HCT116 (cell line): Measurements from ENCODE around the gene GTF3C4. TPM values are rescaled to one million over a fixed set of nuclear protein-coding genes. Genes with fewer than 3 reads are reported as not detected.

ENCODE experiments used
- ATAC-seq: fragments of 200-7000 bp; cut with Tn5 transposase; 2 replicates; pipeline ENCODE4 v1.9.1; 2020; ENCODE audit warnings: mild to moderate bottlenecking, moderate library complexity
- BruUV-seq: library from RNA; stranded (reverse); fragments of 400-500 nt; replicated peaks from 2 replicates; lab custom pipeline; 2021; lab: Mats Ljungman, UMichigan
- CTCF ChIA-PET: fragments of 300-600 bp; sonication (Branson Sonifier 250); formaldehyde crosslinking; loops from one replicate; lab custom pipeline; 2021; ENCODE audit warnings: antibody characterized with exemption; lab: Charles Lee
- POLR2A ChIA-PET: fragments of 300-600, 350-600 bp; sonication (Branson Sonifier 250); formaldehyde crosslinking; loops from one replicate; lab custom pipeline; 2021; ENCODE audit warnings: antibody characterized with exemption; lab: Charles Lee
- RAD21 ChIA-PET, 2 experiments: fragments of 300-600 bp; sonication (Branson Sonifier 250); formaldehyde crosslinking; loops; one replicate each; lab custom pipeline; 2023; ENCODE audit warnings: low total read pairs in 2 of 2; ENCODE audit not compliant: uncharacterized antibody in 2 of 2, unreplicated experiment in 2 of 2, low non-redundant PET in 1 of 2; lab: Charles Lee
- DNase-seq: peaks from one replicate; pipeline ENCODE4 v3.0.0-alpha.2; 2010; ENCODE audit warnings: low read depth, low spot score
- H2AFZ ChIP-seq: fragments of 200-600 bp; shearing (Covaris generic), sonication (generic); 2 replicates; pipeline ENCODE4 v1.6.1; 2017; ENCODE audit warnings: low read depth, mixed run types, mixed read lengths, antibody characterized with exemption, low read length; ENCODE audit not compliant: poor library complexity, severe bottlenecking
- H3K27ac ChIP-seq: 2 replicates; pipeline ENCODE4 v1.5.1; 2012; ENCODE audit warnings: low read depth, low read length
- H3K27me3 ChIP-seq: fragments of 200-600 bp; sonication (generic); 2 replicates; pipeline ENCODE4 v1.6.1; 2016; ENCODE audit warnings: mixed run types, low read length, mixed read lengths; ENCODE audit not compliant: insufficient read depth
- H3K36me3 ChIP-seq, 2 experiments: fragments of 200-500 bp in 1 of 2; fragments of 200-600 bp in 1 of 2; sonication (Bioruptor generic) in 1 of 2; sonication (generic) in 1 of 2; 2 replicates each; pipeline versions ENCODE4 v1.5.1 to v1.6.1; 2014 to 2016; ENCODE audit warnings: low read length in 2 of 2, inconsistent platforms in 1 of 2, mixed read lengths in 1 of 2, mixed run types in 1 of 2; ENCODE audit not compliant: insufficient read depth in 2 of 2, control insufficient read depth in 1 of 2
- H3K4me1 ChIP-seq, 2 experiments: fragments of 200-600 bp in 1 of 2; sonication (generic) in 1 of 2; 2 replicates each; pipeline versions ENCODE4 v1.5.1 to v1.6.1; 2012 to 2017; ENCODE audit warnings: low read length in 2 of 2, inconsistent platforms in 1 of 2, mild to moderate bottlenecking in 1 of 2, mixed read lengths in 1 of 2, mixed run types in 1 of 2, moderate library complexity in 1 of 2; ENCODE audit not compliant: insufficient read depth in 2 of 2, control insufficient read depth in 1 of 2
- H3K4me2 ChIP-seq: fragments of 200-600 bp; sonication (generic); 2 replicates; pipeline ENCODE4 v1.6.1; 2017; ENCODE audit warnings: mixed run types, low read length, mixed read lengths
- H3K4me3 ChIP-seq, 2 experiments: fragments of 200-600 bp in 1 of 2; sonication (generic) in 1 of 2; replicated peaks in 1 of 2; 2 replicates each; pipeline ENCODE4 v1.5.1; 2011 to 2016; ENCODE audit warnings: low read length in 2 of 2, control low read depth in 1 of 2, low read depth in 1 of 2, mild to moderate bottlenecking in 1 of 2, mixed read lengths in 1 of 2, mixed run types in 1 of 2
- H3K79me2 ChIP-seq: fragments of 200-600 bp; sonication (generic); 2 replicates; pipeline ENCODE4 v1.6.1; 2017; ENCODE audit warnings: mild to moderate bottlenecking, mixed run types, low read length, moderate library complexity, mixed read lengths; ENCODE audit not compliant: insufficient read depth
- H3K9ac ChIP-seq: fragments of 200-600 bp; sonication (generic); 2 replicates; pipeline ENCODE4 v1.6.1; 2016; ENCODE audit warnings: low read length, mixed read lengths
- H3K9me2 ChIP-seq: fragments of 200-600 bp; sonication (generic), shearing (Covaris generic); 2 replicates; pipeline ENCODE4 v1.6.1; 2017; ENCODE audit warnings: mixed run types, mild to moderate bottlenecking, moderate library complexity; ENCODE audit not compliant: insufficient read depth
- H3K9me3 ChIP-seq, 2 experiments: fragments of 200-500 bp in 1 of 2; fragments of 200-600 bp in 1 of 2; sonication (Bioruptor generic) in 1 of 2; sonication (generic) in 1 of 2; 2 replicates each; pipeline ENCODE4 v1.6.1; 2014 to 2017; ENCODE audit warnings: low read length in 2 of 2, mixed read lengths in 2 of 2, inconsistent platforms in 1 of 2, low read depth in 1 of 2, mild to moderate bottlenecking in 1 of 2, mixed run types in 1 of 2, moderate library complexity in 1 of 2; ENCODE audit not compliant: control insufficient read depth in 1 of 2, insufficient read depth in 1 of 2
- H4K20me1 ChIP-seq: fragments of 200-600 bp; sonication (generic), shearing (Covaris generic); 2 replicates; pipeline ENCODE4 v1.6.1; 2017; ENCODE audit warnings: mixed run types, mild to moderate bottlenecking, moderate library complexity; ENCODE audit not compliant: insufficient read depth
- CBX3 ChIP-seq: IDR thresholded peaks from 2 replicates; pipeline ENCODE4 v1.6.1; 2012; ENCODE audit warnings: low read depth
- CEBPB ChIP-seq: IDR thresholded peaks from 2 replicates; pipeline ENCODE4 v1.6.1; 2012; ENCODE audit warnings: low read depth
- ELF1 ChIP-seq: IDR thresholded peaks from 2 replicates; pipeline ENCODE4 v1.6.1; 2012; ENCODE audit warnings: low read depth, borderline replicate concordance
- EZH2phosphoT487 ChIP-seq: fragments of 200-600 bp; IDR thresholded peaks from 2 replicates; pipeline ENCODE4 v1.6.1; 2018; ENCODE audit warnings: antibody characterized with exemption, borderline replicate concordance
- JUND ChIP-seq: IDR thresholded peaks from 2 replicates; pipeline ENCODE4 v1.6.1; 2012
- POLR2AphosphoS5 ChIP-seq: IDR thresholded peaks from 2 replicates; pipeline ENCODE4 v1.6.1; 2011; ENCODE audit warnings: mild to moderate bottlenecking, low read depth, low read length, moderate library complexity
- RAD21 ChIP-seq: IDR thresholded peaks from 2 replicates; pipeline ENCODE4 v1.6.1; 2012; ENCODE audit warnings: low read depth, mild to moderate bottlenecking
- REST ChIP-seq: IDR thresholded peaks from 2 replicates; pipeline ENCODE4 v1.6.1; 2012; ENCODE audit warnings: low read depth
- SP1 ChIP-seq: IDR thresholded peaks from 2 replicates; pipeline ENCODE4 v1.6.1; 2012; ENCODE audit warnings: low read depth
- TCF7L2 ChIP-seq: IDR thresholded peaks from 2 replicates; pipeline ENCODE4 v1.7.0; 2011; ENCODE audit warnings: borderline replicate concordance, inconsistent platforms; ENCODE audit not compliant: insufficient read depth, insufficient read length; ENCODE audit errors: extremely low read depth
- YY1 ChIP-seq: IDR thresholded peaks from 2 replicates; pipeline ENCODE4 v1.6.1; 2011; ENCODE audit warnings: low read length, low read depth, moderate library complexity, mild to moderate bottlenecking; ENCODE audit not compliant: insufficient replicate concordance; ENCODE audit errors: extremely low read depth
- ZNF274 ChIP-seq: fragments of 200-500 bp; sonication (Bioruptor generic); IDR thresholded peaks from 2 replicates; pipeline ENCODE4 v1.6.1; 2014; ENCODE audit warnings: mild to moderate bottlenecking, low read depth, low read length, inconsistent platforms
- intact Hi-C: fragments of 100-400 bp; cut with micrococcal nuclease; formaldehyde crosslinking; loops from 2 replicates; pipeline ENCODE4 v1.10.0; 2022
- total RNA-seq: library from RNA; stranded (reverse); gene quantifications from one replicate; pipeline ENCODE4 v1.2.1, GENCODE V29; 2021; ENCODE audit not compliant: unreplicated experiment
- TF ChIP-seq, protein P1 (sequence below), 3 experiments: fragments of 200-600 bp in 1 of 3; sonication (generic) in 1 of 3; IDR thresholded peaks in 2 of 3; conservative IDR thresholded peaks in 1 of 3; 2 replicates each; pipeline ENCODE4 v1.5.1; 2012 to 2017; ENCODE audit warnings: low read depth in 2 of 3, low read length in 2 of 3, antibody characterized with exemption in 1 of 3, borderline replicate concordance in 1 of 3, control low read depth in 1 of 3, mild to moderate bottlenecking in 1 of 3, mixed read lengths in 1 of 3, mixed run types in 1 of 3, moderate library complexity in 1 of 3; ENCODE audit not compliant: insufficient read depth in 1 of 3

The GTF3C4 gene
- total RNA-seq, 1 experiment from 2014 or later: 26.4 TPM

DNA sequence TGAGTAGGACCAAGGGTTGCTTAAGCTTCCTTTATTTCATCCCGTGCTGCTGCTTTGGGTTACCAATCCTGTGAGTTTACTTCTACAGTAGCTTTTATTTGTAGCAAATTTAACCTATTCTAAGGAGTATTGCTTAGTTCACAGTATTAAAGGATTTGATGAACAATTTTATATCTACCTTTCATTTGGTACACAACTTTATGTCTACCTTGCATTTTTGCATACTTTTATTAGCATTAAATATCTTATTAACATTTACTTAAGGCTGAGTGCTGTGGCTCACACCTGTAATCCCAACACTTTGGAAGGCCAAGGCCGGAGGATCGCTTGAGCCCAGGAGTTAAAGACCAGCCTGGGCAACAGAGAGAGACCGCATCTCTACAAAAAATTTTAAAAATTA is 4.2 kb downstream of the GTF3C4 start (continued):
- TF ChIP-seq, protein P1, sequence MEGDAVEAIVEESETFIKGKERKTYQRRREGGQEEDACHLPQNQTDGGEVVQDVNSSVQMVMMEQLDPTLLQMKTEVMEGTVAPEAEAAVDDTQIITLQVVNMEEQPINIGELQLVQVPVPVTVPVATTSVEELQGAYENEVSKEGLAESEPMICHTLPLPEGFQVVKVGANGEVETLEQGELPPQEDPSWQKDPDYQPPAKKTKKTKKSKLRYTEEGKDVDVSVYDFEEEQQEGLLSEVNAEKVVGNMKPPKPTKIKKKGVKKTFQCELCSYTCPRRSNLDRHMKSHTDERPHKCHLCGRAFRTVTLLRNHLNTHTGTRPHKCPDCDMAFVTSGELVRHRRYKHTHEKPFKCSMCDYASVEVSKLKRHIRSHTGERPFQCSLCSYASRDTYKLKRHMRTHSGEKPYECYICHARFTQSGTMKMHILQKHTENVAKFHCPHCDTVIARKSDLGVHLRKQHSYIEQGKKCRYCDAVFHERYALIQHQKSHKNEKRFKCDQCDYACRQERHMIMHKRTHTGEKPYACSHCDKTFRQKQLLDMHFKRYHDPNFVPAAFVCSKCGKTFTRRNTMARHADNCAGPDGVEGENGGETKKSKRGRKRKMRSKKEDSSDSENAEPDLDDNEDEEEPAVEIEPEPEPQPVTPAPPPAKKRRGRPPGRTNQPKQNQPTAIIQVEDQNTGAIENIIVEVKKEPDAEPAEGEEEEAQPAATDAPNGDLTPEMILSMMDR (IDR thresholded peaks at IDR 0.05 in 2 of 3, conservative IDR thresholded peaks at IDR 0.05 in 1 of 3; ENCODE audit: borderline replicate concordance in 1 of 3, insufficient read depth in 1 of 3, low read depth in 2 of 3, low read length in 2 of 3): no peak
- no peak for TF ChIP-seq REST
- no peak for TF ChIP-seq ZNF274
- no peak for TF ChIP-seq JUND
- no peak for TF ChIP-seq ELF1
- TF ChIP-seq TCF7L2: no peak
- TF ChIP-seq EZH2phosphoT487: no peak

DNA sequence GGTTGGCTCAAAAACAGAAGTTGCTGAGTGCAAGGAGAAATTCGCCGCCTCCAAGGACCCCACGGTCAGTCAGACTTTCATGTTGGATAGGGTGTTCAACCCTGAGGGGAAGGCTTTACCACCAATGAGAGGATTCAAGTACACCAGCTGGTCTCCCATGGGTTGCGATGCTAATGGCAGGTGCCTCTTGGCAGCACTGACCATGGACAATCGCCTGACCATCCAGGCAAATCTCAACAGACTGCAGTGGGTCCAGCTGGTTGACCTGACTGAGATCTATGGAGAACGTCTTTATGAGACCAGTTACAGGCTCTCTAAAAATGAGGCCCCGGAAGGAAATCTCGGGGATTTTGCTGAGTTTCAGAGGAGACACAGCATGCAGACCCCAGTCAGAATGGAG is 7.7 kb downstream of the GTF3C4 start:
- no peak overlapping the region for H2AFZ ChIP-seq
- no peaks in the 10 kb centered on the region for H3K27me3 ChIP-seq
- no peak overlapping the region for H3K4me2 ChIP-seq
- H3K9me2 ChIP-seq: no peaks in the 10 kb centered on the region
- TF ChIP-seq CEBPB (no peak), SP1 (no peak), TCF7L2 (no peak), POLR2AphosphoS5 (no peak), REST (no peak), YY1 (no peak), EZH2phosphoT487 (no peak), RAD21 (no peak), CBX3 (no peak)
- peaks cover 36% of the 10 kb centered on the region; the same call in 1 of the 2 replicates for H4K20me1 ChIP-seq
- RAD21 ChIA-PET: no interaction called here
- no peak overlapping the region for H3K27ac ChIP-seq
- intact Hi-C loops: no loop called here
- peaks cover 100% of the 10 kb centered on the region for H3K79me2 ChIP-seq
- no peaks in the 10 kb centered on the region; a peak in 1 of 4 replicates for H3K4me1 ChIP-seq
- no peaks in the 10 kb centered on the region for H3K9me3 ChIP-seq
- no TSS peak for BruUV-seq
- no peak overlapping the region for H3K4me3 ChIP-seq
- CTCF ChIA-PET: no interaction called here
- ATAC-seq (no peak), DNase-seq (no peak)
- H3K9ac ChIP-seq: no peak overlapping the region
- H3K36me3 ChIP-seq: peaks cover 24 to 34% of the 10 kb centered on the region in 2 experiments
- POLR2A ChIA-PET: no interaction called here
